Adrenal gland (tissue), 5 donors: ENCODE results near the gene PLA2G2C.

ENCODE experiments used
- POLR2A ChIP-seq, 2 donors: fragments of 450-650 bp; IDR thresholded peaks; one replicate each; pipeline ENCODE4 v1.6.1; 2017; ENCODE audit warnings: antibody characterized with exemption in 2 of 2, mild to moderate bottlenecking in 2 of 2, moderate library complexity in 1 of 2
- TF ChIP-seq, protein P1 (sequence below), 6 experiments: fragments of 450-650 bp in 4 of 6; fragments of 200-600 bp in 2 of 6; sonication (generic) in 1 of 6; IDR thresholded peaks; 1 replicate in 5 of 6; 2 replicates in 1 of 6; pipeline versions ENCODE4 v1.5.1 to v1.8.0; 2016 to 2021; ENCODE audit warnings: antibody characterized with exemption in 6 of 6, mild to moderate bottlenecking in 2 of 6, moderate library complexity in 1 of 6
- donor health status: DM: no; HTN: no; CAD: no.

DNA sequence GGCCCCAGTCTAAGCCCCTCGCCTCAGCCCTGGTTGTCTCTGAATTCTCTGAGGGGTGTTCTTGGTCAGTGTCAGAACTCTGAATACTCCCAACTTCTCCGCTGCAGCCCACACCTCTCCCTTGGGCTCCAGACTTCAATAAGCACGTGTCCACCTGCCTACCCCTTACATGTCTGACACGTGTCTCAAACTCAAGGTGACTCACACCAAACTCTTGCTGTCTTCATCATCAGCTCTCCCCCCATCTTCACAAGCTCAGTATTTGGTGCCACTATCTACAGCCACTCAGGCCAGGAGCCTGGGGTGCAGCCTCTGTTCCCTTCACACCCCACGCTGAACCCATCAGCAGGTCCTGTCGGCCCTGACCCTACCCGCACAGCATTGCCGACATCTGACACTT, 19.2 kb downstream of the PLA2G2C start:
- TF ChIP-seq, protein P1, sequence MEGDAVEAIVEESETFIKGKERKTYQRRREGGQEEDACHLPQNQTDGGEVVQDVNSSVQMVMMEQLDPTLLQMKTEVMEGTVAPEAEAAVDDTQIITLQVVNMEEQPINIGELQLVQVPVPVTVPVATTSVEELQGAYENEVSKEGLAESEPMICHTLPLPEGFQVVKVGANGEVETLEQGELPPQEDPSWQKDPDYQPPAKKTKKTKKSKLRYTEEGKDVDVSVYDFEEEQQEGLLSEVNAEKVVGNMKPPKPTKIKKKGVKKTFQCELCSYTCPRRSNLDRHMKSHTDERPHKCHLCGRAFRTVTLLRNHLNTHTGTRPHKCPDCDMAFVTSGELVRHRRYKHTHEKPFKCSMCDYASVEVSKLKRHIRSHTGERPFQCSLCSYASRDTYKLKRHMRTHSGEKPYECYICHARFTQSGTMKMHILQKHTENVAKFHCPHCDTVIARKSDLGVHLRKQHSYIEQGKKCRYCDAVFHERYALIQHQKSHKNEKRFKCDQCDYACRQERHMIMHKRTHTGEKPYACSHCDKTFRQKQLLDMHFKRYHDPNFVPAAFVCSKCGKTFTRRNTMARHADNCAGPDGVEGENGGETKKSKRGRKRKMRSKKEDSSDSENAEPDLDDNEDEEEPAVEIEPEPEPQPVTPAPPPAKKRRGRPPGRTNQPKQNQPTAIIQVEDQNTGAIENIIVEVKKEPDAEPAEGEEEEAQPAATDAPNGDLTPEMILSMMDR (IDR thresholded peaks at IDR 0.05) = no peak
- TF ChIP-seq POLR2A (IDR thresholded peaks at IDR 0.05) = no peak
